ENCODE data around the gene LMO7. TPM values are rescaled to one million over a fixed set of nuclear protein-coding genes. Genes with fewer than 3 reads are reported as not detected.

LMO7 gene
- total RNA-seq, 1 experiment from 2014 or later, result 18.5 TPM

DNA sequence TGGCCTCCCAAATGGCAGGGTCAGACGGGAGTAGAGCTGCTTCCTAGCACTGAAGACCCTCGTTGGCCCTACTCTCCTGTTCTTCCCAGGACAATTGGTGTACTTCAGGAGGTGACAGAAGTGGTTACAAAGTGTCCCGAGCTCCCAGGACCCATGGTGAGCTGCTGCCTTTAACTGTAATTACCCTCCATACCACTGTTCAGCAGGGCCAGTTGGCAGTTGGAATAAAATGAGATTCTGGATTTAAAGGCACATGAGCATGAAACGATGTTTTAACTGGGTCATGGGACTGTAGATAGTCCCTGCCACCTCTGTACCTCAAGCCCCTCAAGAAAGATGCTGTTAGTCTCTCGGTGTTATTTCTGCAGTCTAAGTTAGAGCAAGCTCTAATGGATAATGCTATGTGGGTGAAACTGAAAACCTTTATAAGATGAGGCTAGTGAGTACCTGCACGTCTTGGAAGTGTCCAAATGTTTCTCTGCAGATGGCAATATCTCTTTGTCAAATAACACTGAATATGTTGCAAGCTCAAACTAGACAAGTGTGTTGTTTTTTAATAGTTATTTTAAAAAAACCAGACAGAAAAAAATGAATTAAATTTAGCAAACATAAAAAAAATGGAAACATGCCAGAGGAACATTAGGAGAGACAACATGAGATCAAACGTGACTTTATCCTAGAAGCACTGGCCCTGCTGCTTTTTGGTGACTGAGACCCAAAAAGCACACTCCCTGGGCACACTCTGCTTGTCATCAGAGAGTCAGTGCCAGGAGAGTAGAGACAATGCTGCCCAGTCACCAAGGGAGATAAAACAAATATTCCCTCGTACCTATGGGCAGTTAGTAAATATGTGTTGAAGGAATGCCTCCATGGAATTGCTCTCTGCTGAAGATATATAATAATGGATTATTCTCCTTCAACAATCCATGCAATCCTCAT, 266.3 kb downstream of the LMO7 start:
- ChIA-PET CTCF (interaction anchor here (0.8 to 1.7 kb wide), 6 partner anchors 26 to 207 kb away, joined by 3 to 4 read pairs (median 3); no protein-coding TSS in a partner anchor), POLR2A (no interaction called here)
- Mint-ChIP-seq H3K9me3 (no peaks in the 10 kb centered on the region), H3K4me1 (peaks cover 14% of the 10 kb centered on the region), H3K4me3 (no peak overlapping the region), H3K36me3 (no peaks in the 10 kb centered on the region), H3K27ac (no peak overlapping the region), H3K27me3 (ENCODE audit: low read depth) (no peaks in the 10 kb centered on the region)
- no peak for DNase-seq (ENCODE audit: low spot score)
- no peak for ATAC-seq
- TF ChIP-seq ZNF232 (CRISPR knock-in tag; IDR thresholded peaks at IDR 0.05), result no peak
- TF ChIP-seq NR3C1 (CRISPR knock-in tag; conservative IDR thresholded peaks at IDR 0.05; ENCODE audit: low read depth), result no peak
- TF ChIP-seq, protein P1, sequence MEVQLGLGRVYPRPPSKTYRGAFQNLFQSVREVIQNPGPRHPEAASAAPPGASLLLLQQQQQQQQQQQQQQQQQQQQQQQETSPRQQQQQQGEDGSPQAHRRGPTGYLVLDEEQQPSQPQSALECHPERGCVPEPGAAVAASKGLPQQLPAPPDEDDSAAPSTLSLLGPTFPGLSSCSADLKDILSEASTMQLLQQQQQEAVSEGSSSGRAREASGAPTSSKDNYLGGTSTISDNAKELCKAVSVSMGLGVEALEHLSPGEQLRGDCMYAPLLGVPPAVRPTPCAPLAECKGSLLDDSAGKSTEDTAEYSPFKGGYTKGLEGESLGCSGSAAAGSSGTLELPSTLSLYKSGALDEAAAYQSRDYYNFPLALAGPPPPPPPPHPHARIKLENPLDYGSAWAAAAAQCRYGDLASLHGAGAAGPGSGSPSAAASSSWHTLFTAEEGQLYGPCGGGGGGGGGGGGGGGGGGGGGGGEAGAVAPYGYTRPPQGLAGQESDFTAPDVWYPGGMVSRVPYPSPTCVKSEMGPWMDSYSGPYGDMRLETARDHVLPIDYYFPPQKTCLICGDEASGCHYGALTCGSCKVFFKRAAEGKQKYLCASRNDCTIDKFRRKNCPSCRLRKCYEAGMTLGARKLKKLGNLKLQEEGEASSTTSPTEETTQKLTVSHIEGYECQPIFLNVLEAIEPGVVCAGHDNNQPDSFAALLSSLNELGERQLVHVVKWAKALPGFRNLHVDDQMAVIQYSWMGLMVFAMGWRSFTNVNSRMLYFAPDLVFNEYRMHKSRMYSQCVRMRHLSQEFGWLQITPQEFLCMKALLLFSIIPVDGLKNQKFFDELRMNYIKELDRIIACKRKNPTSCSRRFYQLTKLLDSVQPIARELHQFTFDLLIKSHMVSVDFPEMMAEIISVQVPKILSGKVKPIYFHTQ (CRISPR knock-in tag; IDR thresholded peaks at IDR 0.05), result no peak
- no peak for TF ChIP-seq JAZF1 (CRISPR knock-in tag; IDR thresholded peaks at IDR 0.05)
- TF ChIP-seq TCF7 (CRISPR knock-in tag; IDR thresholded peaks at IDR 0.05; ENCODE audit: low read depth), result no peak
- TF ChIP-seq TEAD1 (CRISPR knock-in tag; IDR thresholded peaks at IDR 0.05), result no peak
- TF ChIP-seq, protein P2, sequence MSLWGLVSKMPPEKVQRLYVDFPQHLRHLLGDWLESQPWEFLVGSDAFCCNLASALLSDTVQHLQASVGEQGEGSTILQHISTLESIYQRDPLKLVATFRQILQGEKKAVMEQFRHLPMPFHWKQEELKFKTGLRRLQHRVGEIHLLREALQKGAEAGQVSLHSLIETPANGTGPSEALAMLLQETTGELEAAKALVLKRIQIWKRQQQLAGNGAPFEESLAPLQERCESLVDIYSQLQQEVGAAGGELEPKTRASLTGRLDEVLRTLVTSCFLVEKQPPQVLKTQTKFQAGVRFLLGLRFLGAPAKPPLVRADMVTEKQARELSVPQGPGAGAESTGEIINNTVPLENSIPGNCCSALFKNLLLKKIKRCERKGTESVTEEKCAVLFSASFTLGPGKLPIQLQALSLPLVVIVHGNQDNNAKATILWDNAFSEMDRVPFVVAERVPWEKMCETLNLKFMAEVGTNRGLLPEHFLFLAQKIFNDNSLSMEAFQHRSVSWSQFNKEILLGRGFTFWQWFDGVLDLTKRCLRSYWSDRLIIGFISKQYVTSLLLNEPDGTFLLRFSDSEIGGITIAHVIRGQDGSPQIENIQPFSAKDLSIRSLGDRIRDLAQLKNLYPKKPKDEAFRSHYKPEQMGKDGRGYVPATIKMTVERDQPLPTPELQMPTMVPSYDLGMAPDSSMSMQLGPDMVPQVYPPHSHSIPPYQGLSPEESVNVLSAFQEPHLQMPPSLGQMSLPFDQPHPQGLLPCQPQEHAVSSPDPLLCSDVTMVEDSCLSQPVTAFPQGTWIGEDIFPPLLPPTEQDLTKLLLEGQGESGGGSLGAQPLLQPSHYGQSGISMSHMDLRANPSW (CRISPR knock-in tag; conservative IDR thresholded peaks at IDR 0.05; ENCODE audit: low read depth), result no peak
- TF ChIP-seq, protein P3, sequence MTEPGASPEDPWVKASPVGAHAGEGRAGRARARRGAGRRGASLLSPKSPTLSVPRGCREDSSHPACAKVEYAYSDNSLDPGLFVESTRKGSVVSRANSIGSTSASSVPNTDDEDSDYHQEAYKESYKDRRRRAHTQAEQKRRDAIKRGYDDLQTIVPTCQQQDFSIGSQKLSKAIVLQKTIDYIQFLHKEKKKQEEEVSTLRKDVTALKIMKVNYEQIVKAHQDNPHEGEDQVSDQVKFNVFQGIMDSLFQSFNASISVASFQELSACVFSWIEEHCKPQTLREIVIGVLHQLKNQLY (CRISPR knock-in tag; IDR thresholded peaks at IDR 0.05), result no peak
- TF ChIP-seq, protein P4, sequence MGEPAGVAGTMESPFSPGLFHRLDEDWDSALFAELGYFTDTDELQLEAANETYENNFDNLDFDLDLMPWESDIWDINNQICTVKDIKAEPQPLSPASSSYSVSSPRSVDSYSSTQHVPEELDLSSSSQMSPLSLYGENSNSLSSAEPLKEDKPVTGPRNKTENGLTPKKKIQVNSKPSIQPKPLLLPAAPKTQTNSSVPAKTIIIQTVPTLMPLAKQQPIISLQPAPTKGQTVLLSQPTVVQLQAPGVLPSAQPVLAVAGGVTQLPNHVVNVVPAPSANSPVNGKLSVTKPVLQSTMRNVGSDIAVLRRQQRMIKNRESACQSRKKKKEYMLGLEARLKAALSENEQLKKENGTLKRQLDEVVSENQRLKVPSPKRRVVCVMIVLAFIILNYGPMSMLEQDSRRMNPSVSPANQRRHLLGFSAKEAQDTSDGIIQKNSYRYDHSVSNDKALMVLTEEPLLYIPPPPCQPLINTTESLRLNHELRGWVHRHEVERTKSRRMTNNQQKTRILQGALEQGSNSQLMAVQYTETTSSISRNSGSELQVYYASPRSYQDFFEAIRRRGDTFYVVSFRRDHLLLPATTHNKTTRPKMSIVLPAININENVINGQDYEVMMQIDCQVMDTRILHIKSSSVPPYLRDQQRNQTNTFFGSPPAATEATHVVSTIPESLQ (CRISPR knock-in tag; IDR thresholded peaks at IDR 0.05), result no peak
- no peak for TF ChIP-seq TP53 (CRISPR knock-in tag; IDR thresholded peaks at IDR 0.05)
- TF ChIP-seq ZNF396 (CRISPR knock-in tag; IDR thresholded peaks at IDR 0.05; ENCODE audit: borderline replicate concordance), result no peak
- TF ChIP-seq NFATC4 (CRISPR knock-in tag; IDR thresholded peaks at IDR 0.05), result no peak
- TF ChIP-seq, protein P5, sequence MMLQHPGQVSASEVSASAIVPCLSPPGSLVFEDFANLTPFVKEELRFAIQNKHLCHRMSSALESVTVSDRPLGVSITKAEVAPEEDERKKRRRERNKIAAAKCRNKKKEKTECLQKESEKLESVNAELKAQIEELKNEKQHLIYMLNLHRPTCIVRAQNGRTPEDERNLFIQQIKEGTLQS (CRISPR knock-in tag; conservative IDR thresholded peaks at IDR 0.05), result no peak
- no peak for TF ChIP-seq SOX15 (CRISPR knock-in tag; IDR thresholded peaks at IDR 0.05)
- TF ChIP-seq SMAD3 (CRISPR knock-in tag; IDR thresholded peaks at IDR 0.05; ENCODE audit: borderline replicate concordance), result no peak
- TF ChIP-seq, protein P6, sequence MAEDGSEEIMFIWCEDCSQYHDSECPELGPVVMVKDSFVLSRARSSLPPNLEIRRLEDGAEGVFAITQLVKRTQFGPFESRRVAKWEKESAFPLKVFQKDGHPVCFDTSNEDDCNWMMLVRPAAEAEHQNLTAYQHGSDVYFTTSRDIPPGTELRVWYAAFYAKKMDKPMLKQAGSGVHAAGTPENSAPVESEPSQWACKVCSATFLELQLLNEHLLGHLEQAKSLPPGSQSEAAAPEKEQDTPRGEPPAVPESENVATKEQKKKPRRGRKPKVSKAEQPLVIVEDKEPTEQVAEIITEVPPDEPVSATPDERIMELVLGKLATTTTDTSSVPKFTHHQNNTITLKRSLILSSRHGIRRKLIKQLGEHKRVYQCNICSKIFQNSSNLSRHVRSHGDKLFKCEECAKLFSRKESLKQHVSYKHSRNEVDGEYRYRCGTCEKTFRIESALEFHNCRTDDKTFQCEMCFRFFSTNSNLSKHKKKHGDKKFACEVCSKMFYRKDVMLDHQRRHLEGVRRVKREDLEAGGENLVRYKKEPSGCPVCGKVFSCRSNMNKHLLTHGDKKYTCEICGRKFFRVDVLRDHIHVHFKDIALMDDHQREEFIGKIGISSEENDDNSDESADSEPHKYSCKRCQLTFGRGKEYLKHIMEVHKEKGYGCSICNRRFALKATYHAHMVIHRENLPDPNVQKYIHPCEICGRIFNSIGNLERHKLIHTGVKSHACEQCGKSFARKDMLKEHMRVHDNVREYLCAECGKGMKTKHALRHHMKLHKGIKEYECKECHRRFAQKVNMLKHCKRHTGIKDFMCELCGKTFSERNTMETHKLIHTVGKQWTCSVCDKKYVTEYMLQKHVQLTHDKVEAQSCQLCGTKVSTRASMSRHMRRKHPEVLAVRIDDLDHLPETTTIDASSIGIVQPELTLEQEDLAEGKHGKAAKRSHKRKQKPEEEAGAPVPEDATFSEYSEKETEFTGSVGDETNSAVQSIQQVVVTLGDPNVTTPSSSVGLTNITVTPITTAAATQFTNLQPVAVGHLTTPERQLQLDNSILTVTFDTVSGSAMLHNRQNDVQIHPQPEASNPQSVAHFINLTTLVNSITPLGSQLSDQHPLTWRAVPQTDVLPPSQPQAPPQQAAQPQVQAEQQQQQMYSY (CRISPR knock-in tag; IDR thresholded peaks at IDR 0.05), result no peak

Measured in WTC11 (cell line).